Esophagus muscularis mucosa (tissue), 4 donors: ENCODE data around the gene EIF4E. TPM values are rescaled to one million over a fixed set of nuclear protein-coding genes. Genes with fewer than 3 reads are reported as not detected.
A peak's percentile ranks its signal among the peaks of the same experiment; 100 is the strongest.

ENCODE experiments used
- DNase-seq: peaks from one replicate; pipeline ENCODE4 v3.0.0-alpha.2; 2017; ENCODE audit errors: extremely low spot score
- H3K27ac ChIP-seq, 4 donors: fragments of 200-600 bp; sonication (generic); replicated peaks in 1 of 4; 1 replicate in 3 of 4; 2 replicates in 1 of 4; pipeline ENCODE4 v1.5.1; 2016 to 2019; ENCODE audit warnings: mild to moderate bottlenecking in 1 of 4
- H3K27me3 ChIP-seq, 4 donors: fragments of 200-600 bp; sonication (generic); one replicate each; pipeline versions ENCODE4 v1.5.1 to v1.6.0; 2016 to 2019
- H3K36me3 ChIP-seq, 4 donors: fragments of 200-600 bp; sonication (generic); one replicate each; pipeline ENCODE4 v1.5.1; 2016 to 2019
- H3K4me1 ChIP-seq, 4 donors: fragments of 200-600 bp; sonication (generic); one replicate each; pipeline ENCODE4 v1.5.1; 2016 to 2019
- H3K4me3 ChIP-seq, 4 donors: fragments of 200-600 bp; sonication (generic); 1 replicate in 2 of 4; 2 replicates in 2 of 4; pipeline ENCODE4 v1.5.1; 2016 to 2019; ENCODE audit warnings: mild to moderate bottlenecking in 4 of 4, moderate library complexity in 1 of 4
- H3K9me3 ChIP-seq, 4 donors: fragments of 200-600 bp; sonication (generic); 1 replicate in 3 of 4; 2 replicates in 1 of 4; pipeline ENCODE4 v1.5.1; 2016 to 2019
- EP300 ChIP-seq: sonication (generic); formaldehyde crosslinking; IDR thresholded peaks from one replicate; pipeline ENCODE4 v1.6.1; 2017; ENCODE audit warnings: antibody characterized with exemption
- POLR2A ChIP-seq: fragments of 450-650 bp; IDR thresholded peaks from one replicate; pipeline ENCODE4 v1.6.1; 2017; ENCODE audit warnings: antibody characterized with exemption, moderate library complexity, mild to moderate bottlenecking, low read depth
- POLR2AphosphoS5 ChIP-seq, 2 donors: sonication (generic); formaldehyde crosslinking; IDR thresholded peaks; one replicate each; pipeline ENCODE4 v1.6.1; 2017; ENCODE audit warnings: antibody characterized with exemption in 2 of 2
- WGBS: methylation state at CpG from one replicate; pipeline ENCODE4 v1.1.5; 2018; 5-methylcytosine and 5-hydroxymethylcytosine counted together
- intact Hi-C: fragments of 100-400 bp; cut with DNase I; formaldehyde crosslinking; loops from one replicate; pipeline ENCODE4 v1.15.1; 2023
- total RNA-seq, 4 donors: library from RNA; depleted of rRNA; stranded (reverse); fragments of >200 nt; gene quantifications; one replicate each; pipeline versions ENCODE4 v1.1.0 to v1.2.1, GENCODE V29; 2016
- TF ChIP-seq, protein P1 (sequence below), 3 experiments: fragments of 200-600 bp in 2 of 3; fragments of 450-650 bp in 1 of 3; sonication (generic) in 2 of 3; IDR thresholded peaks; one replicate each; pipeline ENCODE4 v1.5.1; 2017 to 2019; ENCODE audit warnings: antibody characterized with exemption in 3 of 3, mild to moderate bottlenecking in 2 of 3, moderate library complexity in 1 of 3

EIF4E gene, protein sequence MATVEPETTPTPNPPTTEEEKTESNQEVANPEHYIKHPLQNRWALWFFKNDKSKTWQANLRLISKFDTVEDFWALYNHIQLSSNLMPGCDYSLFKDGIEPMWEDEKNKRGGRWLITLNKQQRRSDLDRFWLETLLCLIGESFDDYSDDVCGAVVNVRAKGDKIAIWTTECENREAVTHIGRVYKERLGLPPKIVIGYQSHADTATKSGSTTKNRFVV
- 10 to 100 TPM; 67.7 to 84.3 (median 76.5) TPM for total RNA-seq

DNA sequence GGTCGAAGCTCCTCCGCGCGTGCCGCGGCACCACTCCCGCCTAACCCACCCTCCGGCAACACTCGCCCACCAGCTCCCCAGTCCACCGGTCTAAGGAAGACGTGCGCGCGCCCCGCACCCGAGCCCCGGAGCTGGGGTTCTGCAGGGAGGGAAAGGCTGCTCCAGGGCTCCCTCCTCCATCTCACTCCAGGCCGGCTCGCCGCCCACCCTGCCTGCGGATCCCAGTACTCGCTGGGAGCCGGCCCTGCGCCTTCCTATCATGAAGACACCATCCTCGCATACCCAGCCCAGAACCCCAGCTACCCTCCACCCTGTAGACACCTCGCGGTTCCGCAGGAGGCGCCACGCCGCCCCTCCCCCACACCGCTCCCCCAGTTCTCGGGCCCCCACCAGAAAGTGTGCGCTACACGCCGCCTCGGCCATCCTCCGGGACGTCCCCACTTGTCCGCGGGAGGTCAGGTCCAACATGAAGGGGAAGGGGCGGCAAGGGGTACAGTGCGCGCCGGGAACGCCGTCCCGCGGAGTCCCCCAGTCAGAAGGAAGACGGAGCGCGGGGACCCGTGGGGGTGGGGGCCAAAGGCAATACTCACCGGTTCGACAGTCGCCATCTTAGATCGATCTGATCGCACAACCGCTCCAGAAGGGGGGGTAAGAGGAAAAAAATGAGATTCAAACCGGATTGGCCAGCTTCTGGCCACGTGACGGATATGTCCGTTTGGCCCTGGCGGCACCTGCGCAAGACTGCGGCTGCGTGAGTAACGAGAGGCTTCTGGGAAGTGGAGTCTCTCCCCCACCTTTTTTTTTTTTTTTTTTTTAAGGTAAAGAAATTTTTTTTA is at the start of gene EIF4E:
Gene EIF4E, minus strand, starts transcription at position 629 of the 836 bp plus-strand sequence. Its CDS starts 21 bp downstream, at position 608.
- Histone ChIP-seq H3K4me3 (peak within 1 kb of the TSS; percentile 96 to 99 (median 97)), H3K4me1 (peaks cover 10 to 44% (median 25%) of the 10 kb centered on the region in 4 donors), H3K27ac (peak within 1 kb of the TSS; percentile 92 to 97 (median 94)), H3K27me3 (no peaks in the 10 kb centered on the region), H3K9me3 (no peaks in the 10 kb centered on the region), H3K36me3 (peaks cover 0 to 8% (median 0%) of the 10 kb centered on the region in 4 donors)
- intact Hi-C loops = loop anchor here (10.0 kb wide), 1 partner anchor 264 kb away; no protein-coding TSS in a partner anchor
- under 1% methylated on average over 33 of the region's 68 CpGs for WGBS
- peak; percentile 98 for DNase-seq
- peak; percentile 58 to 84 for TF ChIP-seq POLR2AphosphoS5 (IDR thresholded peaks at IDR 0.05)
- TF ChIP-seq POLR2A = no peak
- TF ChIP-seq EP300 = no peak
- TF ChIP-seq, protein P1, sequence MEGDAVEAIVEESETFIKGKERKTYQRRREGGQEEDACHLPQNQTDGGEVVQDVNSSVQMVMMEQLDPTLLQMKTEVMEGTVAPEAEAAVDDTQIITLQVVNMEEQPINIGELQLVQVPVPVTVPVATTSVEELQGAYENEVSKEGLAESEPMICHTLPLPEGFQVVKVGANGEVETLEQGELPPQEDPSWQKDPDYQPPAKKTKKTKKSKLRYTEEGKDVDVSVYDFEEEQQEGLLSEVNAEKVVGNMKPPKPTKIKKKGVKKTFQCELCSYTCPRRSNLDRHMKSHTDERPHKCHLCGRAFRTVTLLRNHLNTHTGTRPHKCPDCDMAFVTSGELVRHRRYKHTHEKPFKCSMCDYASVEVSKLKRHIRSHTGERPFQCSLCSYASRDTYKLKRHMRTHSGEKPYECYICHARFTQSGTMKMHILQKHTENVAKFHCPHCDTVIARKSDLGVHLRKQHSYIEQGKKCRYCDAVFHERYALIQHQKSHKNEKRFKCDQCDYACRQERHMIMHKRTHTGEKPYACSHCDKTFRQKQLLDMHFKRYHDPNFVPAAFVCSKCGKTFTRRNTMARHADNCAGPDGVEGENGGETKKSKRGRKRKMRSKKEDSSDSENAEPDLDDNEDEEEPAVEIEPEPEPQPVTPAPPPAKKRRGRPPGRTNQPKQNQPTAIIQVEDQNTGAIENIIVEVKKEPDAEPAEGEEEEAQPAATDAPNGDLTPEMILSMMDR (IDR thresholded peaks at IDR 0.05) = peak in 1 of 3 experiments; percentile 3

DNA sequence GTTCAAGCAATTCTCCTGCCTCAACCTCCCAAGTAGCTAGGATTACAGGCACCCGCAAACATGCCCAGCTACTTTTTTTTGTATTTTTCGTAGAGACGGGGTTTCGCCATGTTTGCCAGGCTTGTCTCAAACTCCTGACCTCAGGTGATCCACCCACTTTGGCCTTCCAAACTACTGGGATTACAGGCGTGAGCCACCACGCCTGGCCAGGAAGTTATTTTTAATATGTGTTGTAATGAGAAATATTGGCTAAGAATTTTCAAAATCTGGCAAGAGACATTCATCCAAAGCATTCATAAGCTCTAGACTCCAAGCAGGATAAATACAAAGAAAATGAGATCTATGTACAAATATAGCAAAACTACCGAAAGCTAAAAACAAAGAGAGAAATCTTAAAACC is 48.6 kb upstream of the EIF4E start:
- no peaks in the 10 kb centered on the region for H3K36me3 ChIP-seq
- H3K9me3 ChIP-seq = no peaks in the 10 kb centered on the region
- H3K27ac ChIP-seq = no peak overlapping the region
- intact Hi-C loops = no loop called here
- H3K27me3 ChIP-seq = no peaks in the 10 kb centered on the region
- H3K4me3 ChIP-seq = no peak overlapping the region
- no peak for TF ChIP-seq EP300
- TF ChIP-seq, protein P1 (IDR thresholded peaks at IDR 0.05) = no peak
- no peak for TF ChIP-seq POLR2A
- TF ChIP-seq POLR2AphosphoS5 (IDR thresholded peaks at IDR 0.05) = no peak
- WGBS = 79% methylated on average over 7 of the region's 7 CpGs
- no peak for DNase-seq
- H3K4me1 ChIP-seq = no peaks in the 10 kb centered on the region

DNA sequence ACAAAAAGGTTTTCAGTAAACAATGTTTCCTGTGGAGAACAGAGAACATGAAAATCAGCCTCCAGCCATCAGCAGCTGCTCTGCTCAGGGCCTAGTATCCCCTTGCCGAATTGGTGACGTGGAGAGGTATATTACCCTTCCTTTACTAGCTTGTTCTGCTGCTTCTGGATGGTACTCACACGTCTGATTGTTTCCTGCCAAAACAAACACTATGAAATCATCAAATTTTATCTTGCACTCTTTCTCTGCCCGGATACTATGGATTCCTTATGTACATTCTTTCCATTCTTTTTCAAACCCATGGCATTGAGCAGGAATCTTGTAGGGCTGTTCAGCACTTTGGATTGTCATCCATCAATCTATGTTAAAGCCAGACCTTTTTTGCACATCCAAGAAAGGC is 47.8 kb upstream of the EIF4E start:
- 69% methylated on average over 4 of the region's 4 CpGs for WGBS
- no peak for DNase-seq
- no peaks in the 10 kb centered on the region for H3K36me3 ChIP-seq
- no peaks in the 10 kb centered on the region for H3K4me1 ChIP-seq
- intact Hi-C loops = no loop called here
- TF ChIP-seq, protein P1 (IDR thresholded peaks at IDR 0.05) = no peak
- TF ChIP-seq POLR2AphosphoS5 (IDR thresholded peaks at IDR 0.05) (no peak), EP300 (no peak), POLR2A (no peak)
- no peak overlapping the region for H3K27ac ChIP-seq
- no peaks in the 10 kb centered on the region for H3K9me3 ChIP-seq
- no peaks in the 10 kb centered on the region for H3K27me3 ChIP-seq
- no peak overlapping the region for H3K4me3 ChIP-seq

DNA sequence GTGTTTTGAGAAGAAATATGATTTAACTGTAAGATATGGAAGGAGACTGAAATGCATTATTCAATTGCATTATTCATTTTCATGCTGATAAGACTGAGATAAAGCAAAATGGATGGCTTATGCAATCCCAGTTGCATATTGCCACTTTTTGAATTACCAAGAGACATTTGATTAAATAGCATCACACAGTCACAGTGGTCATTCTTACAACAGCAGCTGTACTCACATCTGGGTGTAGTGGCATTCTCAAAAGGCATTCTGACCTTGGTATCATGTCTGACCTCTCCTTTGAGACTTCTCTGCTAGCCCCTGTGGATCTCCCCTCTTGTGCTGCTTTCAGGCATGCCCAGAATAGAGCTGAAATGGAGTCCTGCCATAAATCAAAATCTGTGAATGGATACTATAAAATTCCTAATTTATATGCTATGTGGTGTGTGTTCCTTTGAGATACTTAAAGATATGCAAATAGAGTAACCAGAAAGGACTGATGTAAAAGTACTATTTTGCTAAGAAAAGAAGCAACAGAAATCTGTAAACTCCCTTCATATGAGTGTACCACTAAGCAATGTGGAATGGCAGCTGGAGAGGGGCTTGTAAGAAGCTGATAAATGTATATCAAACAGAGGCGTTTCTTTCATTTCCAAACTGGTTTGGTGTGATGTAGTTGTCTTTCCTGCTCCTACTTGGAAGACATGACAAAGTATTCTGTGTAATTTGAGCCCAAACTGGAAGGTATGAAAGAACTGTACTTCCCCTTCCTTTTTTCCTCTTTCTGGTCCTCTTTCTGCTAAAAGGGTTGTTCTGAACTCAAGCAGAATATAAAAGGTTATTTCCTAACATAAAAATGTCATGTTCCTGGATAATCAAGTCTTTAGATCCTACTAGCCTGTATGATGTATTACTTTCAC is 41.2 kb upstream of the EIF4E start:
- Histone ChIP-seq H3K4me3 (no peak overlapping the region), H3K4me1 (no peaks in the 10 kb centered on the region), H3K36me3 (no peaks in the 10 kb centered on the region), H3K27me3 (no peaks in the 10 kb centered on the region), H3K9me3 (no peaks in the 10 kb centered on the region), H3K27ac (no peak overlapping the region)
- TF ChIP-seq, protein P1 (IDR thresholded peaks at IDR 0.05) = no peak
- TF ChIP-seq POLR2A (no peak), POLR2AphosphoS5 (IDR thresholded peaks at IDR 0.05) (no peak), EP300 (no peak)
- WGBS = 32% methylated on average over 1 of the region's 1 CpG
- intact Hi-C loops = no loop called here
- no peak for DNase-seq
